DND-41 (cell line): ENCODE data around the gene IGFBP5.
A peak's percentile ranks its signal among the peaks of the same experiment; 100 is the strongest.

Experiments used
- ATAC-seq: fragments of 200-7000 bp; cut with Tn5 transposase; 3 replicates; pipeline ENCODE4 v1.9.1; 2021; ENCODE audit warnings: low read depth; ENCODE audit not compliant: insufficient read depth
- DNase-seq: peaks from one replicate; pipeline ENCODE4 v3.0.0-alpha.2; 2020
- H2AFZ ChIP-seq: 2 replicates; pipeline ENCODE4 v1.6.0; 2012; ENCODE audit warnings: low read depth, low read length
- H3K27ac ChIP-seq: 2 replicates; pipeline ENCODE4 v1.5.1; 2012; ENCODE audit warnings: low read length, inconsistent platforms
- H3K27me3 ChIP-seq: fragments of 200-600 bp; sonication (generic); 2 replicates; pipeline ENCODE4 v1.6.0; 2012; ENCODE audit warnings: low read length, mild to moderate bottlenecking, inconsistent platforms; ENCODE audit not compliant: insufficient read depth, poor library complexity
- H3K36me3 ChIP-seq: 2 replicates; pipeline ENCODE4 v1.5.1; 2012; ENCODE audit warnings: low read length, inconsistent platforms; ENCODE audit not compliant: insufficient read depth
- H3K4me1 ChIP-seq: 2 replicates; pipeline ENCODE4 v1.5.1; 2012; ENCODE audit warnings: mild to moderate bottlenecking, low read length; ENCODE audit not compliant: insufficient read depth
- H3K4me2 ChIP-seq: 2 replicates; pipeline ENCODE4 v1.6.0; 2012; ENCODE audit warnings: mild to moderate bottlenecking, moderate library complexity, low read length, inconsistent platforms; ENCODE audit not compliant: insufficient read depth
- H3K4me3 ChIP-seq, 2 experiments: fragments of 200-600 bp in 1 of 2; shearing (Covaris generic) in 1 of 2; 2 replicates each; pipeline ENCODE4 v1.5.1; 2012 to 2016; ENCODE audit warnings: inconsistent platforms in 2 of 2, low read length in 2 of 2, mild to moderate bottlenecking in 2 of 2, low read depth in 1 of 2, moderate library complexity in 1 of 2
- H3K79me2 ChIP-seq: 2 replicates; pipeline ENCODE4 v1.6.0; 2012; ENCODE audit warnings: low read length, inconsistent platforms; ENCODE audit not compliant: insufficient read depth
- H3K9ac ChIP-seq: 2 replicates; pipeline ENCODE4 v1.6.0; 2012; ENCODE audit warnings: low read depth, mild to moderate bottlenecking, inconsistent platforms, low read length, moderate library complexity
- H3K9me3 ChIP-seq: 2 replicates; pipeline ENCODE4 v1.5.1; 2012; ENCODE audit warnings: low read length, moderate library complexity, mild to moderate bottlenecking, inconsistent platforms; ENCODE audit not compliant: insufficient read depth, severe bottlenecking
- H4K20me1 ChIP-seq: 2 replicates; pipeline ENCODE4 v1.6.0; 2012; ENCODE audit warnings: low read length; ENCODE audit not compliant: insufficient read depth
- EZH2 ChIP-seq: IDR thresholded peaks from 3 replicates; pipeline ENCODE4 v1.6.1; 2012; ENCODE audit warnings: borderline replicate concordance, low read depth, mild to moderate bottlenecking, moderate library complexity, low read length, inconsistent platforms; ENCODE audit not compliant: severe bottlenecking
- TF ChIP-seq, protein P1 (sequence below): IDR thresholded peaks from 2 replicates; pipeline ENCODE4 v1.5.1; 2012; ENCODE audit warnings: borderline replicate concordance, low read length, moderate library complexity, mild to moderate bottlenecking; ENCODE audit not compliant: poor library complexity, severe bottlenecking; ENCODE audit errors: extremely low read depth

Gene IGFBP5

DNA sequence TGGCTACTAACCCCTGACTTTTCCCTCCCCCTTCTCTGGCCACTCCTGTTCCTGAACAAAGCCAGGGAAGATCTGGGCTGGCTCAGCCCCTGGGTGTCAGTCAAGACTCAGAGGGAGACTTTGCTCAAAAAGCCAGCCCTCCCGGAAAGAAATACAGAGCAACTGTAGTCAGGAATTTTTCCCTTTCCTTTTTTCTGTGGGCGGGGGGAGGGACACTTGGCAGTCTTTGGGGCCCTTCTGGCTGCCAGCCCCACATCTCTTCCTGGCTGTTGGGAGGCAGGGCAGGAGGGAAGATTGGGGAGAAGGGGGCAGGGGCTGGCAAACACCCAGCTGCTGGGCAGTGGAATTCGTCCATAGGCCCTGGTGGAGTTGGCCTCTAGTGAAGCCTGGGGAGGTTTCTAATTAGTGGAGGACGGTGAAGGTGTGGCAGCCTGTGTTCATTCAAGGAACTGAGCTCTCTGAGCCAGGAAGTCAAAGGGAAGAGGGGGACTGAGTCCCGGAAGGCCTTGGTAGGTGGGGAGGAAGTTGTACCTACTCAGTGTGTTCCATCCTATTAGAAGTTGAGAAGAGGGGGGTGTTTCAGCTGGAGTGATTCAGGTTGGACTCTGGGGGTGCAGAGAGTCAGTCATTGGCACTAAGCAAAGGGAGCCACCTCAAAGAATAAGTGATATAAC, 51.2 kb downstream of the IGFBP5 start:
- no peaks in the 10 kb centered on the region for H3K9me3 ChIP-seq
- no peak overlapping the region; a peak in 1 of 4 replicates for H3K4me3 ChIP-seq
- peaks cover 86% of the 10 kb centered on the region for H3K4me1 ChIP-seq
- peaks cover 87% of the 10 kb centered on the region for H4K20me1 ChIP-seq
- no peak overlapping the region for H2AFZ ChIP-seq
- peaks cover 91% of the 10 kb centered on the region for H3K36me3 ChIP-seq
- peaks cover 98% of the 10 kb centered on the region for H3K79me2 ChIP-seq
- no peaks in the 10 kb centered on the region for H3K27me3 ChIP-seq
- DNase-seq: no peak
- peak overlapping the region; percentile 38 for H3K4me2 ChIP-seq
- H3K9ac ChIP-seq: 0 out of 2 replicates have a peak overlapping the region, but pooled peaks have one; percentile 10
- peak; percentile 41; the same call in 2 of the 3 replicates for ATAC-seq
- H3K27ac ChIP-seq: peak overlapping the region; percentile 5
- no peak for TF ChIP-seq EZH2
- TF ChIP-seq, protein P1, sequence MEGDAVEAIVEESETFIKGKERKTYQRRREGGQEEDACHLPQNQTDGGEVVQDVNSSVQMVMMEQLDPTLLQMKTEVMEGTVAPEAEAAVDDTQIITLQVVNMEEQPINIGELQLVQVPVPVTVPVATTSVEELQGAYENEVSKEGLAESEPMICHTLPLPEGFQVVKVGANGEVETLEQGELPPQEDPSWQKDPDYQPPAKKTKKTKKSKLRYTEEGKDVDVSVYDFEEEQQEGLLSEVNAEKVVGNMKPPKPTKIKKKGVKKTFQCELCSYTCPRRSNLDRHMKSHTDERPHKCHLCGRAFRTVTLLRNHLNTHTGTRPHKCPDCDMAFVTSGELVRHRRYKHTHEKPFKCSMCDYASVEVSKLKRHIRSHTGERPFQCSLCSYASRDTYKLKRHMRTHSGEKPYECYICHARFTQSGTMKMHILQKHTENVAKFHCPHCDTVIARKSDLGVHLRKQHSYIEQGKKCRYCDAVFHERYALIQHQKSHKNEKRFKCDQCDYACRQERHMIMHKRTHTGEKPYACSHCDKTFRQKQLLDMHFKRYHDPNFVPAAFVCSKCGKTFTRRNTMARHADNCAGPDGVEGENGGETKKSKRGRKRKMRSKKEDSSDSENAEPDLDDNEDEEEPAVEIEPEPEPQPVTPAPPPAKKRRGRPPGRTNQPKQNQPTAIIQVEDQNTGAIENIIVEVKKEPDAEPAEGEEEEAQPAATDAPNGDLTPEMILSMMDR: no peak

DNA sequence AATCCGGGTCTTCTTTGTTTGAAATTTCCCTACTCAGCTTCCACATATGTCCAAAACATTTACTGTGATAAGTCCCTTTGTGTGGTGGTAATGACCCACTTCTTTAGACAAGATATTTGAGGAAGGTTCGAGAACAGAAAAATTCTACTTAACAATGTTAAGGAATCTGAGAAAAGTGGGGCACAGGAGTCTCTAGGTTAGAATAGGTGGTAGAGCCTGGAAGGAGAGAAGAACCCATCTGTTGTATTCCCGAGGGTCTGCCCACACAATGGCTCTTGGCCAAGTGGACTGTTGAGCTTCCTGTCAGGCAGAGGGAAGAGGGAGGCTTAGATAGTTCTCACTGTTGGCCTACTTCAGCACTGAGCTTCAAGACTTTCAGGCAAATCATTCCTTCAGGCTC, 57.9 kb downstream of the IGFBP5 start:
- no peak for TF ChIP-seq EZH2
- TF ChIP-seq, protein P1: no peak
- peaks cover 80% of the 10 kb centered on the region for H3K36me3 ChIP-seq
- peaks cover 68% of the 10 kb centered on the region for H4K20me1 ChIP-seq
- H3K4me2 ChIP-seq: peak overlapping the region; percentile 71
- H3K9me3 ChIP-seq: no peaks in the 10 kb centered on the region
- H3K9ac ChIP-seq: peak overlapping the region; percentile 99
- peaks cover 61% of the 10 kb centered on the region for H3K4me1 ChIP-seq
- H2AFZ ChIP-seq: no peak overlapping the region
- no peak for ATAC-seq
- H3K4me3 ChIP-seq: peak overlapping the region; percentile 18 to 88; a peak in 3 of 4 replicates
- DNase-seq: no peak
- no peaks in the 10 kb centered on the region for H3K27me3 ChIP-seq
- peaks cover 98% of the 10 kb centered on the region for H3K79me2 ChIP-seq
- peak overlapping the region; percentile 62 for H3K27ac ChIP-seq

DNA sequence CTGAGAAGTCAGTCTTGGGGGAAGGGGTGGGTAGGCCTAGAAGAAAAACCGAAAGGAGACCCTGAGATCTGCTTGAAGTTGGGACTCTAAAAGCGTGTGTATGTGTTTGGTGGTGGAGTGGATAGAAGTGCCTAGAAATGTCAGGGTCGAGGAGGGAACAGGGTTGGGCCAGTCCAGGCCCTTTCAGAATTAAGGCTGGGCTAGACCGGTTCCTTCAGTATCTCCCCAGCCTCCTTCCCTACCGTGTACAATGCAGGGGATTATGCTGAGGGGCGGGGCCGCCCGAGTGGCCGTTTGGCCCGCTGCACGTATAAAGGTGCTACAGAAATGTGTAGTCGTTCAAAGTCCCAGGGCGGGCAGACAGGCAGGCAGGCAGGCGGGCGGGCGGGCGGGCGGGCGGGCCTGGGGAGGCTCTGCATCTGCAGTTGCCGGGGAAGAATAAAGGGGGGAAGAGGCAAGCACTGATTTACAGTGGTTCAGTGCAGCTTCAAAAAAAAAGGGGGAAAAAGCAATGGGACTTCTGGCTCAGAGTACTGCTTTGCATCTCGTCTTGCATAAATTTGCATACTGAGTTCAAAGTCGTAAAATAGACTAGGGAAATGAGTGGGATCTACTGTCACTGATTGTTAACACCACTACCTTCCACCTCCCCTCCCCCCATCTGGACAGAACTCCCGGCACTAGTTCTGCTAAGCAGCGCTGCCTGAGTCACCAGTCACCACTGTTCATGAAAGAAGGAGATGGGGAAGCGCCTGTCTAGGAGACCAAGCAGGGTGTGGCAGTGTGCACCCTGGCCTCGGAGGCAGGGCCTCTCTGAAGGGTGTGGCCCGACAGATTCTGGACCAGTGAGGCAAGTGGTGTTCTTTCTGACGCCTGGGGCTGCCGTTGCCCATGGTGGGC, 58.5 kb downstream of the IGFBP5 start:
- peak overlapping the region; percentile 71 for H3K4me2 ChIP-seq
- H3K27ac ChIP-seq: peak overlapping the region; percentile 94
- DNase-seq (peak; percentile 62), ATAC-seq (peak; percentile 48)
- no peaks in the 10 kb centered on the region for H3K27me3 ChIP-seq
- H3K9ac ChIP-seq: peak overlapping the region; percentile 99
- peaks cover 66% of the 10 kb centered on the region for H4K20me1 ChIP-seq
- peaks cover 96% of the 10 kb centered on the region for H3K79me2 ChIP-seq
- TF ChIP-seq EZH2: no peak
- TF ChIP-seq, protein P1: no peak
- no peak overlapping the region for H2AFZ ChIP-seq
- peaks cover 64% of the 10 kb centered on the region for H3K4me1 ChIP-seq
- peaks cover 76% of the 10 kb centered on the region for H3K36me3 ChIP-seq
- peak overlapping the region; percentile 88 to 99; a peak in 3 of 4 replicates for H3K4me3 ChIP-seq
- no peaks in the 10 kb centered on the region for H3K9me3 ChIP-seq
